Measurements from ENCODE around the gene ATF6. TPM values are rescaled to one million over a fixed set of nuclear protein-coding genes. Genes with fewer than 3 reads are reported as not detected.

ATF6 gene
- total and polyA plus RNA-seq, 2 donors (not counting 1 experiment from before 2014, with no cell fraction given) = 5.7 to 26.6 TPM

DNA sequence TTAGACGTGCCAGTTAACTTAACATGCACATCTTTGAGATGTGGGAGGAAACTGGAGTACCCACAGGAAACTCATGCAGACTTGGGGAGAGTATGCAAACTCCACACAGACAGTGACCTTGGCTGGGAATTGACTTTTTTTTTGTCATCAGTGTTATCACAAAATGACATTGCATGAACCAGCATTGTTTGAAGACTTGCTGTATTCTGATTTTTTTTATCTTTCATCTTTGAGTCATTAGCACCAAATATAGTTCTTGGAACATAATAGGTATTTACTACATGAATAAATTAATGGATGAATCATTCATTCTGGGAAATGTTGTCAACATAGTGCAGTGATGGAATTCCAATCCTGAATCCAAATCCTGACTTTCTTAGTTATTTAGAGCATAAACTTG is 77.0 kb downstream of the ATF6 start:
- Histone ChIP-seq H3K79me2 (ENCODE audit: control insufficient read depth, insufficient read depth, low read length) (no peaks in the 10 kb centered on the region), H4K20me1 (ENCODE audit: control insufficient read depth, insufficient read depth, low read length, poor library complexity, severe bottlenecking) (no peaks in the 10 kb centered on the region), H3K4me2 (replicated peaks; ENCODE audit: low read depth, low read length, poor library complexity, severe bottlenecking) (no peak overlapping the region), H3K27ac (ENCODE audit: low read length in 2 of 2) (no peak overlapping the region), H3K36me3 (replicated peaks in 1 of 2; ENCODE audit: control extremely low read depth in 1 of 2, control insufficient read depth in 1 of 2, extremely low read depth in 1 of 2, insufficient read depth in 2 of 2, low read length in 1 of 2) (peaks cover 9 to 43% of the 10 kb centered on the region in 2 experiments), H3K4me3 (ENCODE audit: control extremely low read depth in 1 of 5, extremely low read depth in 1 of 5, insufficient read depth in 1 of 5, low read depth in 2 of 5, low read length in 4 of 5) (no peak overlapping the region), H3K27me3 (replicated peaks in 1 of 4; ENCODE audit: control extremely low read depth in 1 of 4, control insufficient read depth in 3 of 4, insufficient read depth in 4 of 4, low read length in 3 of 4) (no peaks in the 10 kb centered on the region), H3K9me3 (ENCODE audit: control extremely low read depth in 1 of 3, control insufficient read depth in 2 of 3, insufficient read depth in 1 of 3, low read length in 2 of 3) (no peaks in the 10 kb centered on the region), H3K4me1 (ENCODE audit: control insufficient read depth in 2 of 2, insufficient read depth in 2 of 2, low read length in 2 of 2) (no peaks in the 10 kb centered on the region), H3K9ac (ENCODE audit: low read length) (no peak overlapping the region), H2AFZ (ENCODE audit: insufficient read depth, low read depth, low read length, poor library complexity, severe bottlenecking) (no peak overlapping the region)
- ChIA-PET CTCF (no interaction called here), POLR2A (no interaction called here)
- Mint-ChIP-seq H3K27me3 (no peaks in the 10 kb centered on the region), H3K27ac (no peak overlapping the region), H3K9me3 (ENCODE audit: insufficient read depth) (no peaks in the 10 kb centered on the region), H3K4me1 (no peaks in the 10 kb centered on the region), H3K4me3 (no peak overlapping the region)
- no peak for ATAC-seq (ENCODE audit: low read depth)
- DNase-seq = no peak
- TF ChIP-seq CTCF (IDR thresholded peaks at IDR 0.05) (no peak), EZH2 (IDR thresholded peaks at IDR 0.05; ENCODE audit: borderline replicate concordance, insufficient read depth, low read depth, low read length, poor library complexity, severe bottlenecking) (no peak)
- intact Hi-C loops (cut with micrococcal nuclease) = no loop called here
- WGBS (ENCODE audit: insufficient coverage) = 20% methylated on average over 1 of the region's 1 CpG

- no peaks in the 10 kb centered on the region for H3K27me3 ChIP-seq (replicated peaks in 1 of 4; ENCODE audit: control extremely low read depth in 1 of 4, control insufficient read depth in 3 of 4, insufficient read depth in 4 of 4, low read length in 3 of 4)
- Mint-ChIP-seq H3K4me3 (no peak overlapping the region), H3K27ac (no peak overlapping the region), H3K4me1 (no peaks in the 10 kb centered on the region), H3K9me3 (ENCODE audit: insufficient read depth) (no peaks in the 10 kb centered on the region), H3K27me3 (no peaks in the 10 kb centered on the region)
- H3K4me1 ChIP-seq (ENCODE audit: control insufficient read depth in 2 of 2, insufficient read depth in 2 of 2, low read length in 2 of 2) = no peaks in the 10 kb centered on the region
- ATAC-seq (ENCODE audit: low read depth) = no peak
- intact Hi-C loops (cut with micrococcal nuclease) = no loop called here
- POLR2A ChIA-PET = no interaction called here
- no peak overlapping the region for H3K9ac ChIP-seq (ENCODE audit: low read length)
- peaks cover 6 to 45% of the 10 kb centered on the region in 2 experiments for H3K36me3 ChIP-seq (replicated peaks in 1 of 2; ENCODE audit: control extremely low read depth in 1 of 2, control insufficient read depth in 1 of 2, extremely low read depth in 1 of 2, insufficient read depth in 2 of 2, low read length in 1 of 2)
- CTCF ChIA-PET = no interaction called here
- H3K9me3 ChIP-seq (ENCODE audit: control extremely low read depth in 1 of 3, control insufficient read depth in 2 of 3, insufficient read depth in 1 of 3, low read length in 2 of 3) = no peaks in the 10 kb centered on the region
- H4K20me1 ChIP-seq (ENCODE audit: control insufficient read depth, insufficient read depth, low read length, poor library complexity, severe bottlenecking) = no peaks in the 10 kb centered on the region
- no peak overlapping the region for H3K4me3 ChIP-seq (ENCODE audit: control extremely low read depth in 1 of 5, extremely low read depth in 1 of 5, insufficient read depth in 1 of 5, low read depth in 2 of 5, low read length in 4 of 5)
- H3K79me2 ChIP-seq (ENCODE audit: control insufficient read depth, insufficient read depth, low read length) = no peaks in the 10 kb centered on the region
- H2AFZ ChIP-seq (ENCODE audit: insufficient read depth, low read depth, low read length, poor library complexity, severe bottlenecking) = no peak overlapping the region
- no peak for TF ChIP-seq EZH2 (IDR thresholded peaks at IDR 0.05; ENCODE audit: borderline replicate concordance, insufficient read depth, low read depth, low read length, poor library complexity, severe bottlenecking)
- TF ChIP-seq CTCF (IDR thresholded peaks at IDR 0.05) = no peak
- H3K27ac ChIP-seq (ENCODE audit: low read length in 2 of 2) = no peak overlapping the region
- H3K4me2 ChIP-seq (replicated peaks; ENCODE audit: low read depth, low read length, poor library complexity, severe bottlenecking) = no peak overlapping the region
- no peak for DNase-seq
Observed at GRCh38 chr1:161844696-161845095, 78.6 kb downstream of the ATF6 start.
